ENCODE measurements around the gene CD274.
"Not testable (repeated sequence)": the region's sequence is repeated elsewhere in the genome, so short reads cannot be mapped to it uniquely, and the experiment has no call there.

CD274 gene

GRCh38 chr9:5468850-5469249 lies 18.5 kb downstream of the CD274 start:
- DNase-seq (ENCODE audit: low read depth): no peak

GRCh38 chr9:5470122-5470521 lies 19.8 kb downstream of the CD274 start:
- no peak for DNase-seq (ENCODE audit: low read depth)

DNA sequence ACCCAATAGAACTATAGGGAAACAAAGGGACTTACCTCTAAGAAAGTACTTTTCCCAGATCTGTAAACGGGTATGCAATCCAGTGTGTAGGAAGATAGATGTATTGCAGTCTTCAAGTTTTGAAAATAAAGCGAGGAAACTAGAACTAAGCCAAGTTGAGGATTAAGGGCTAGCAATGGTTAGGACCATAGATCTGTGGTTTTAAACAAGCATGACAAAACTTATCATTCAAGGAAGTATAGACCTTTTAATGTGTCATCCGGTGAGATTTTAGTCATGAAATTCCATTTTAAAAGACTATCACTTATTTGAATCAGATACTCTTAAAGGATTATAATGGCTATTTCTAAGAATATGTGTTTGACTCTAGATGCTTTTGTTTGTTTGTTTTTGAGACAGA lies 20.5 kb downstream of the CD274 start:
- DNase-seq (ENCODE audit: low read depth): no peak

DNA sequence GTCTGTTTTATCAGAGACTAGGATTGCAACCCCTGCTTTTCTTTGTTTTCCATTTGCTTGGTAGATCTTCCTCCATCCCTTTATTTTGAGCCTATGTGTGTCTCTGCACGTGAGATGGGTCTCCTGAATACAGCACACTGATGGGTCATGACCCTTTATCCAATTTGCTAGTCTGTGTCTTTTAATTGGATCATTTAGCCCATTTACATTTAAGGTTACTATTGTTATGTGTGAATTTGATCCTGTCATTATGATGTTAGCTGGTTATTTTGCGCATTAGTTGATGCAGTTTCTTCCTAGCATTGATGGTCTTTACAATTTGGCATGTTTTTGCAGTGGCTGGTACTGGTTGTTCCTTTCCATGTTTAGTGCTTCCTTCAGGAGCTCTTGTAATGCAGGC lies 25.3 kb downstream of the CD274 start:
- DNase-seq (ENCODE audit: low read depth): not testable (repeated sequence)

DNA sequence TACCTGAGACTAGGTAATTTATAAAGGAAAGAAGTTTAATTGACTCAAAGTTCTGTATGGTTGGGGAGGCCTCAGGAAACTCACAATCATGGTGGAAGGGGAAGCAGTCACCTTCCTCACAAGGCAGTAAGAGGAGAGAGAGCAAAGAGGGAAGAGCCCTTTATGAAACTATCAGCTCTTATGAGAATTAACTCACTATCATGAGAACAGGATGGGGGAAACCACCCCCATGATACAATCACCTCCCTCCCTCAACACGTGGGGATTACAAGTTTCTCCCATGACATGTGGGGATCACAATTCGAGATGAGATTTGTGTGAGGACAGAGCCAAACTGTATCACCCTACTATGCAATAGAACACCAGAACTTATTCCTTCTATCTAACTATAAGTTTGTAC lies 27.9 kb downstream of the CD274 start:
- no peak for DNase-seq (ENCODE audit: low read depth)

- no peak for DNase-seq (ENCODE audit: low read depth)
Observed at GRCh38 chr9:5479994-5480694, 29.8 kb downstream of the CD274 start.

DNA sequence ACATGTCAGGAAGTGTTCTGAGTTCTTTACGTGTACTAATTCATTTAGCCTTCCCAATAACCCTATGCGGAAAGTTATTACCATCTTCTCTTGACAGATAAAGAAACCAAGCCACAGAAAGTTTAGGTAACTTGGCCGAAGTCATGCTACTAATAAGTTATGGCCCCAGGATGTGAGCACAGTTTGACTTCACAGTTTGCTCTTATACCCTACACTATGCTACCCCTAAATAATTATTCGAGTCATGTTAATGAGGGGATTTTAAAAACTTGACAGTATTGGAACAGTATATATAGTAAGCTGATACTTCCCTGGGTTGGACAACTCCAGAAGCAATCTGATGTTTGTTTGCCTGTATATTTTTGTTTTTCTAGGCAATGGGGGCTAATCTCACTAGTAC lies 30.6 kb downstream of the CD274 start:
- DNase-seq (ENCODE audit: low read depth): no peak

DNA sequence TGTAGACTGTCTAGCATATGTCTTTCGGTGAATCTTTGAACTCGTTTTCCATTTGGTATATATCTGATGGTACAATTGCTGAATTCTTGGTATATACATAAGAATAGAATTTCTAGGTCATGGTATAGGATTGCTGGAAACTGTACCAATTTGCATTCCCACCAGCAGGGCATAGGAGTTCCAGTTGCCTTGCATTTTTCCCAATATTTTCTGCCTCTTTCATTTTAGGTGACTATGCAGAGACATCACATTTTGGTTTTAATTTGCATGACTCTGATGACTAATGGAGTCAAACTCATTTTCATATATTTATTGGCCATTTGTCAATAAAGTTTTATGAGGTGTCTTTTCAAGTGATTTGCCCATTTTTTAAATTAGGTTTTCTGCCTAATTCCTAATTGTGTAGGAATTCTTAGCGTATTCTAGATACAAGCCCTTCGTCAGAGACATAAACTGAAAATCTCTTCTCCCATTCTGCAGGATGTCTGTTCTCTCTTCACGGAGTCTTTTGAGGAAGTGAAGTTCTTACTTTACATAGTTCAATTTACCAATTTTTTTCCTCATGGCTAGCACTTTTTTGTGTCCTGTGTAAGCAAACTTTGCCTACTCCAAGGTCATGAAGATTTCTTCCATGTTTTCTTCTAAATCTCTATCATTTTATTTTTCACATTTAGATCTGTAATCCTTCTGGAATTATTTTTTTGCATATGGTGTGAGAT lies 31.1 kb downstream of the CD274 start:
- DNase-seq (ENCODE audit: low read depth): no peak

DNA sequence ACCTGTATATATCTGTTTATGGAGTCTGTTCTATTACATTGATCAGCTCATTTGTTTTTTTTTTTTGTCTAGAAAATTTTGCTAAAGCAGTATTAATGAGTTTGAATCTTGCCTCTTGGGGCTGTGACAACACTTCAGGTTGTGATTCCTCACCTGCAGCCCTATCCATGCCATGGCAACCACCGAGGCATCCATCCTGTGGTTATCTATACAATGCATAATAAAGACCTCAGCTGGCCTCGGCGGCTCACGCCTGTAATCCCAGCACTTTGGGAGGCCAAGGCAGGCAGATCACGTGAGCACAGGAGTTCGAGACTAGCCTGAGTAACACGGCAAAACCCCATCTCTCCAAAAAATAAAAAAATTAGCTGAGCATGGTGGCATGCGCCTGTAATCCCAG lies 31.9 kb downstream of the CD274 start:
- no peak for DNase-seq (ENCODE audit: low read depth)

DNA sequence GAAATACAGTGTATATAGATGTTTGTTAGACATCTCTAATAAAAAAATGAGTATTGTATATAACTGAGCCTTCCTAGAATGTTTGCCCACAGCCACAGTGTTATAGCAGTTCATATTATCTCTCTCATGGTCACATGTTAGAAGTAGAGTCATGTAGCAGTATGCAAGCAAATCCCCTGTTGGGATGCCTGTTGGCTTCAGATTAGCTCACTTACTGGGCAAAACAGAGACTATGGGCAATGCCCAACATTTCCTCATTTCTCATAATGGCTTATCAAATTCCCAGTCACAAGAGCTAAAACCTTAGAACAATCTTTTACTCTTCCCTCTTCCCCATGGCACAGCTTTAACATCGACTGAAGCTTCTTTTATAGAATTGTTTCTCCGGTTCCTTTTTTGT lies 33.0 kb downstream of the CD274 start:
- DNase-seq (ENCODE audit: low read depth): no peak

- DNase-seq (ENCODE audit: low read depth): no peak
Observed at GRCh38 chr9:5485378-5486085, 35.2 kb downstream of the CD274 start.

- no peak for DNase-seq (ENCODE audit: low read depth)
Observed at GRCh38 chr9:5486988-5487387, 36.6 kb downstream of the CD274 start.

DNA sequence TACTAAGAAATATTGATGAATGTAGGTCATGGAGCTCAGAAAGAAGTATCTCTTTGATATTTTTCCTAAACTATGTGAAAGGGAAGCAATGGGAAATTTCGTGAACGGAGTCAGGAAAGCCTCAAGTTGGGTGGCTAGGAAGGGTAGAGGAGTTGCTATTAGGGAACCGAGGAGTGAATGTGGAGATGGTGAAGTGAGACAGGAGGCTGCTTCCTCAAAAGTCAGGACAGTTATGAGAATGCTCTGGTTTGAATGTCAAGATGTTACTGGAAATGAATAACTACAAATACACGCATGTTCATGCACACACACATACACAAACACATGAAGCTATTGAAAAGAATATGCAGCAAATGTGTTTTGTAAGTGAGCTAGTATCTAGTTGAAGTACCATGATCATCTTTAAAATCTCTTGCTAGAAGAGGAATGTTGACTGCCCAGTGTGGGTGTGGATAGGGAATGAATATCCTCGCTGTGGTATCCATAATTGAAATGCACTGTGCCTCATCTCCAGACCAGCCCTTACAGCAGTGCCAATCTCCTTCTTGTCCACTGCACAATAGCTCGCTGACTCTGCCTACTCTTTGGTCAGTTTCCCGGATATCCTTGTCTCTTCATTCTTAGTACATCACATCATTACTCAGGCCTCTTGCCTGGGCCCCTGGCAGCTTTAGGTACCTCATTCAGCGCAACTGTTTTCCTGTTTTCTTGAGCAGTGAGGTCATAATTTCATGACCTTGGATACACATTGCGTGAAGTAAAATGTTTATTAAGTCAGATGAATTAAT lies 38.1 kb downstream of the CD274 start:
- no peak for DNase-seq (ENCODE audit: low read depth)

DNA sequence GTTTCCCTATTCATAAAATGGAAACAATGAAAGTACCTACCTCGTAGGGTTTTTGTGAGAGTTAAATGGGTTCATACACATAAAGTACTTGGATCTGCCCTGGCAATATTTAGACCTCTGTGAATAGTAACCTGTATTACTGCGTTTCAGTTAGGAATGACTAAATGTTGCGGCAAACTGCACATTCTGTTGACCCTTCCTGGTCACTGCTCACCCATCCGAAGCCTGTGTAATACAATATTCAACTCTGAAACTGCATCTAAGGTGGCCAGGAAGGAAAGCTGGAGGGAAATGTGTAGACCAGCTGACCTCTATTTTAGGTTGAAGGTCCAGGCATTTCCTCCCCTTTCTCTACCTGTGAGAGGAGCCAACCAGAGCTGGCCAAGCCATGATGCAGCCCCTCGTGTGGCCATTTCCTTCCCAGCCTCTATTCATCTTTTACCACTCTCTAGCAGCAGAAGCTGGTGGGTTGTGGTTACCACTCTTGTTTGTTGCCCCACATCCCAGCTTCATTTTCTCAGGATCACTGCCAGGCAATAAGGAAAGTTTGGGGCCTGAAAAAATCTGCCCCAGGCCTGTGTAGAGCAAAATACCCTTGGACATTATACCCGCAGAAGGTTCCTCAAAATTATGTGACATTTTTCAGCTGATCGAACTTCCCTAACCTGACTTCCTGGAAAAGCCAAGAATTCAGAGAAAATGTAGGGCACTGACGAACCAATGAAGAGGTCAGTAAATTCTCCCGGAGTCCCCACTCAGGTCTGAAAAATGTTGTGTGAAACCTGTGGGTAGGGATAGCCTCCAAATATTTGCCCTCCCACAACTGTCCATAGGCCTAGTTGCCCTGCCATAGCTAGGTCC lies 39.5 kb downstream of the CD274 start:
- no peak for DNase-seq (ENCODE audit: low read depth)

GRCh38 chr9:5492965-5493678 lies 42.8 kb downstream of the CD274 start:
- DNase-seq (ENCODE audit: low read depth): no peak

- no peak for DNase-seq (ENCODE audit: low read depth)
Observed at GRCh38 chr9:5493679-5494511, 43.6 kb downstream of the CD274 start.

DNA sequence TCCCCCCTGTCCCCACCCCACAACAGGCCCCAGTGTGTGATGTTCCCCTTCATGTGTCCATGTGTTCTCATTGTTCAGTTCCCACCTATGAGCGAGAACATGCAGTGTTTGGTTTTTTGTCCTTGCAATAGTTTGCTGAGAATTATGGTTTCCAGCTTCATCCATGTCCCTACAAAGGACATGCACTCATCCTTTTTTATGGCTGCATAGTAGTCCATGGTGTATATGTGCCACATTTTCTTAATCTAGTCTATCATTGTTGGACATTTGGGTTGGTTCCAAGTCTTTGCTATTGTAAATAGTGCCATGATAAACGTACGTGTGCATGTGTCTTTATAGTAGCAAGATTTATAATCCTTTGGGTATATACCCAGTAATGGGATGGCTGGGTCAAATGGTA lies 44.4 kb downstream of the CD274 start:
- not testable (repeated sequence) for DNase-seq (ENCODE audit: low read depth)

DNA sequence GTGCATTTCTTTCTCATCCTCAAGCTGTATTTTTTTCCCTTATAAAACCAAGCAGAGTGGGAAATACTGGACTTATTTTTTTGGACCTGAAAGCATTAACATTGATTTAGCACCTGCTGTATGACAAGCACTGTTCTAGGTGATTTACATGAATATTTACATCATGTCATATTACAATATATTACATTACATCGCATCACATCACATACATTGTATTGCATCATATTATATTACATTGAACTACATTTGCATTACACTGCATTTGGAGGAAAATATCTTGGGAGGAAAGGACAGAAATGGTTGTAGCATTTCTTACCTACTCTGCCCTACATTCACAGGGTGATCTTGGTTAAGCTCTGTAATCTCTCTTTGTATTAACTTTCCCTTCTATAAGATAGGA lies 48.8 kb downstream of the CD274 start:
- DNase-seq (ENCODE audit: low read depth): no peak

- DNase-seq (ENCODE audit: low read depth): no peak
Observed at GRCh38 chr9:5499889-5500398, 49.6 kb downstream of the CD274 start.

All from stimulated activated CD8-positive, alpha-beta memory T cell treated with anti-CD3 and anti-CD28 coated beads, Interleukin-4, amount 100 ng/mL, for 24 hours (primary cell).